ENCODE results near the gene TMEM179. TPM values are rescaled to one million over a fixed set of nuclear protein-coding genes. Genes with fewer than 3 reads are reported as not detected.

Gene TMEM179
- total RNA-seq, 1 experiment from 2014 or later, result 11.4 TPM

- no peak overlapping the region for H3K18ac ChIP-seq (ENCODE audit: insufficient read length, low read depth, low read length)
- H4K20me1 ChIP-seq (ENCODE audit: control insufficient read depth, insufficient read depth, insufficient read length), result no peaks in the 10 kb centered on the region
- H3K9ac ChIP-seq (ENCODE audit: extremely low read depth, insufficient read length, low read length), result no peak overlapping the region
- no peak overlapping the region for H3T11ph ChIP-seq (ENCODE audit: low read length)
- no peak overlapping the region for H3K27ac Mint-ChIP-seq
- no peak overlapping the region for H2BK12ac ChIP-seq (ENCODE audit: insufficient read length, low read depth, low read length)
- H3K27me3 ChIP-seq (ENCODE audit: insufficient read depth, low read length), result no peaks in the 10 kb centered on the region
- no peak overlapping the region for H4K91ac ChIP-seq (ENCODE audit: insufficient read length, low read depth, low read length)
- no peak overlapping the region for H2AFZ ChIP-seq (ENCODE audit: low read length)
- H3K27ac ChIP-seq (ENCODE audit: insufficient read length, low read depth, low read length), result no peak overlapping the region
- H3K27me3 Mint-ChIP-seq (ENCODE audit: low read depth), result peaks cover 4% of the 10 kb centered on the region
- H3K4me1 Mint-ChIP-seq, result peaks cover 2 to 4% of the 10 kb centered on the region in 2 experiments; a peak in 2 of 4 replicates
- H3K9me3 ChIP-seq (ENCODE audit: control insufficient read depth, low read depth, low read length), result no peaks in the 10 kb centered on the region
- no peak overlapping the region for H3K4me2 ChIP-seq (ENCODE audit: insufficient read depth, insufficient read length, low read length)
- DNase-seq, result no peak
- H3K14ac ChIP-seq (ENCODE audit: insufficient read depth, low read length), result no peak overlapping the region
- H3K23me2 ChIP-seq (ENCODE audit: insufficient read length, low read depth, low read length, poor library complexity, severe bottlenecking), result no peaks in the 10 kb centered on the region
- H3K36me3 Mint-ChIP-seq (ENCODE audit: insufficient read depth in 1 of 3, low read depth in 3 of 3), result no peaks in the 10 kb centered on the region
- no peak overlapping the region for H2BK20ac ChIP-seq (ENCODE audit: low read depth, low read length, poor library complexity, severe bottlenecking)
- H2BK5ac ChIP-seq (ENCODE audit: insufficient read length, low read length), result no peak overlapping the region
- no peak overlapping the region for H3K23ac ChIP-seq (ENCODE audit: insufficient read length, low read depth, low read length)
- H4K5ac ChIP-seq (ENCODE audit: insufficient read length, low read depth, low read length), result no peak overlapping the region
- TF ChIP-seq CTCF (conservative IDR thresholded peaks at IDR 0.05), result no peak
- H3K4me3 Mint-ChIP-seq, result no peak overlapping the region
- H3K4me1 ChIP-seq (ENCODE audit: insufficient read depth, low read length), result no peaks in the 10 kb centered on the region
- no peaks in the 10 kb centered on the region for H3K79me1 ChIP-seq (ENCODE audit: insufficient read depth, low read depth, low read length, poor library complexity, severe bottlenecking)
- no peak overlapping the region for H2BK15ac ChIP-seq (ENCODE audit: low read depth, low read length)
- no peak overlapping the region for H4K8ac ChIP-seq (replicated peaks; ENCODE audit: insufficient read length, low read depth, low read length)
- H3K4ac ChIP-seq (ENCODE audit: low read depth, low read length), result no peak overlapping the region
- H3K56ac ChIP-seq (ENCODE audit: insufficient read length, low read depth, low read length), result no peak overlapping the region
- H2AK5ac ChIP-seq (ENCODE audit: insufficient read length, low read length), result no peak overlapping the region
- no peak overlapping the region for H2BK120ac ChIP-seq (ENCODE audit: low read depth, low read length, poor library complexity, severe bottlenecking)
- H3K9me3 Mint-ChIP-seq, result no peaks in the 10 kb centered on the region; a peak in 1 of 5 replicates
- WGBS (ENCODE audit: extremely low coverage, insufficient read length, low lambda C conversion rate), result no CpG with 5 or more reads among the region's 1 CpG
- H3K79me2 ChIP-seq (ENCODE audit: insufficient read depth, low read length), result no peaks in the 10 kb centered on the region
Measured at GRCh38 chr14:104557766-104558165, 46.8 kb downstream of the TMEM179 start.

Measured in H9 (cell line).